ENCODE results near the gene MAST2.

GRCh38 chr1:45820173-45820572, 16.8 kb downstream of the MAST2 start:
- no peak for TF ChIP-seq CTCF (conservative IDR thresholded peaks at IDR 0.05; ENCODE audit: low read length)
- TF ChIP-seq EZH2phosphoT487 (IDR thresholded peaks at IDR 0.05; ENCODE audit: borderline replicate concordance), result no peak

Data from Loucy (cell line).